Measurements from ENCODE around the gene PSTPIP1.
A peak's percentile ranks its signal among the peaks of the same experiment; 100 is the strongest.

PSTPIP1 gene

GRCh38 chr15:77021088-77021481 lies 26.2 kb downstream of the PSTPIP1 start:
- no peak for TF ChIP-seq CTCF (IDR thresholded peaks at IDR 0.05; ENCODE audit: low read depth, low read length)
- no peak overlapping the region for H3K4me3 ChIP-seq (ENCODE audit: low read depth, low read length)

- TF ChIP-seq CTCF (IDR thresholded peaks at IDR 0.05; ENCODE audit: low read depth, low read length) = no peak
- H3K4me3 ChIP-seq (ENCODE audit: low read depth, low read length) = no peak overlapping the region
Observed at GRCh38 chr15:77021803-77022381, 27.0 kb downstream of the PSTPIP1 start.

GRCh38 chr15:77022646-77023575 lies 28.0 kb downstream of the PSTPIP1 start:
- no peak for TF ChIP-seq CTCF (IDR thresholded peaks at IDR 0.05; ENCODE audit: low read depth, low read length)
- no peak overlapping the region for H3K4me3 ChIP-seq (ENCODE audit: low read depth, low read length)

- no peak for TF ChIP-seq CTCF (IDR thresholded peaks at IDR 0.05; ENCODE audit: low read depth, low read length)
- H3K4me3 ChIP-seq (ENCODE audit: low read depth, low read length) = no peak overlapping the region
Observed at GRCh38 chr15:77023576-77024272, 28.8 kb downstream of the PSTPIP1 start.

GRCh38 chr15:77024273-77025082 lies 29.6 kb downstream of the PSTPIP1 start:
- no peak overlapping the region for H3K4me3 ChIP-seq (ENCODE audit: low read depth, low read length)
- TF ChIP-seq CTCF (IDR thresholded peaks at IDR 0.05; ENCODE audit: low read depth, low read length) = peak; percentile 92

GRCh38 chr15:77025083-77025901 lies 30.4 kb downstream of the PSTPIP1 start:
- no peak overlapping the region for H3K4me3 ChIP-seq (ENCODE audit: low read depth, low read length)
- TF ChIP-seq CTCF (IDR thresholded peaks at IDR 0.05; ENCODE audit: low read depth, low read length) = no peak
